ENCODE measurements around the gene EPB41L4B.
"Not testable (repeated sequence)": the region's sequence is repeated elsewhere in the genome, so short reads cannot be mapped to it uniquely, and the experiment has no call there.

- TF ChIP-seq, protein P1, sequence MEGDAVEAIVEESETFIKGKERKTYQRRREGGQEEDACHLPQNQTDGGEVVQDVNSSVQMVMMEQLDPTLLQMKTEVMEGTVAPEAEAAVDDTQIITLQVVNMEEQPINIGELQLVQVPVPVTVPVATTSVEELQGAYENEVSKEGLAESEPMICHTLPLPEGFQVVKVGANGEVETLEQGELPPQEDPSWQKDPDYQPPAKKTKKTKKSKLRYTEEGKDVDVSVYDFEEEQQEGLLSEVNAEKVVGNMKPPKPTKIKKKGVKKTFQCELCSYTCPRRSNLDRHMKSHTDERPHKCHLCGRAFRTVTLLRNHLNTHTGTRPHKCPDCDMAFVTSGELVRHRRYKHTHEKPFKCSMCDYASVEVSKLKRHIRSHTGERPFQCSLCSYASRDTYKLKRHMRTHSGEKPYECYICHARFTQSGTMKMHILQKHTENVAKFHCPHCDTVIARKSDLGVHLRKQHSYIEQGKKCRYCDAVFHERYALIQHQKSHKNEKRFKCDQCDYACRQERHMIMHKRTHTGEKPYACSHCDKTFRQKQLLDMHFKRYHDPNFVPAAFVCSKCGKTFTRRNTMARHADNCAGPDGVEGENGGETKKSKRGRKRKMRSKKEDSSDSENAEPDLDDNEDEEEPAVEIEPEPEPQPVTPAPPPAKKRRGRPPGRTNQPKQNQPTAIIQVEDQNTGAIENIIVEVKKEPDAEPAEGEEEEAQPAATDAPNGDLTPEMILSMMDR (IDR thresholded peaks at IDR 0.05; ENCODE audit: poor library complexity, severe bottlenecking) = not testable (repeated sequence)
- not testable (repeated sequence) for TF ChIP-seq EP300 (conservative IDR thresholded peaks at IDR 0.05; ENCODE audit: poor library complexity, severe bottlenecking); EZH2 (IDR thresholded peaks at IDR 0.05; ENCODE audit: borderline replicate concordance, insufficient read depth, low read length, poor library complexity, severe bottlenecking); TAF1 (IDR thresholded peaks at IDR 0.05; ENCODE audit: low read depth); POLR2AphosphoS5 (IDR thresholded peaks at IDR 0.05)
Measured at GRCh38 chr9:109126671-109127070, 194.2 kb downstream of the EPB41L4B start.

Measured in neural cell (in vitro differentiated cells).